ENCODE results near the gene TLR2.

Gene TLR2, protein sequence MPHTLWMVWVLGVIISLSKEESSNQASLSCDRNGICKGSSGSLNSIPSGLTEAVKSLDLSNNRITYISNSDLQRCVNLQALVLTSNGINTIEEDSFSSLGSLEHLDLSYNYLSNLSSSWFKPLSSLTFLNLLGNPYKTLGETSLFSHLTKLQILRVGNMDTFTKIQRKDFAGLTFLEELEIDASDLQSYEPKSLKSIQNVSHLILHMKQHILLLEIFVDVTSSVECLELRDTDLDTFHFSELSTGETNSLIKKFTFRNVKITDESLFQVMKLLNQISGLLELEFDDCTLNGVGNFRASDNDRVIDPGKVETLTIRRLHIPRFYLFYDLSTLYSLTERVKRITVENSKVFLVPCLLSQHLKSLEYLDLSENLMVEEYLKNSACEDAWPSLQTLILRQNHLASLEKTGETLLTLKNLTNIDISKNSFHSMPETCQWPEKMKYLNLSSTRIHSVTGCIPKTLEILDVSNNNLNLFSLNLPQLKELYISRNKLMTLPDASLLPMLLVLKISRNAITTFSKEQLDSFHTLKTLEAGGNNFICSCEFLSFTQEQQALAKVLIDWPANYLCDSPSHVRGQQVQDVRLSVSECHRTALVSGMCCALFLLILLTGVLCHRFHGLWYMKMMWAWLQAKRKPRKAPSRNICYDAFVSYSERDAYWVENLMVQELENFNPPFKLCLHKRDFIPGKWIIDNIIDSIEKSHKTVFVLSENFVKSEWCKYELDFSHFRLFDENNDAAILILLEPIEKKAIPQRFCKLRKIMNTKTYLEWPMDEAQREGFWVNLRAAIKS

DNA sequence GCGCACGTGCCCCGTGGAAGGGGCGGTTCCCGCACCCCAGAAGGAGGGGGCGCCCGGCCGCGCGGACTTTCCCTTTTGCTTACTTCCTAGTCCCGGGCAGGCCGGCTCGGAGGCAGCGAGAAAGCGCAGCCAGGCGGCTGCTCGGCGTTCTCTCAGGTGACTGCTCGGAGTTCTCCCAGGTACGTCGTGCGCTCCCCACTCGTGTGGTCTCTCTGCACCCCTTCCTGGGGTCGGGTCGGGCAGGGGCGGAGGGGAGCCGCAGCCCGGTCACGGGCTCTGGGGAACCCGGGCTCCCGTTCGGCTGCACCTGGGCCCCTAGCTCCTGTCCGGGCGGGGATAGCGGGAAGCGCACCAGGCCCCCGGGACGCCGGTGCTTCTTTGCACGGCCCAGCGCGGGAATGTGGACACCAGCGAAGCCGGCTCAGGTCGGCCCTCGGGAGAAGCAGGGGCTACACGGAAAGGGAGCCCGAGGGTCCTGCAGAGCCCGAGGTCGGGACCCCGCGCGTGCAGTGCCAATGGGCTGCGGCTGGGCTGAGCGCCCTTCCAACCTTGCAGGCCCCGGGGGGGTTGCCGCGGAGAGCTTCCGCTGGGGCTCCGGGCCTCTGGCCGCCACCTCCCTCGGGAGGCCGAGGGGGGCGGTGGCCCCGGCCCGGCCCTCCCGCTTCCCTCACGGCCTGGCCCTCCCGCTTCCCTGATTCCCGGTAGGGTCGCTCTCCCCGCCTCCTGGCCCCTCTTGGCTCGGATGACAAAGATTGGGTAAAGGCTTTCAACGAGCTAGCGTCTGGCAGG is at the start of gene TLR2:
TLR2 (plus strand) TSS at position 99 of the 789 bp plus-strand sequence. CDS start 18,628 bp downstream, outside the sequence.
- peak; percentile 78 for DNase-seq

DNA sequence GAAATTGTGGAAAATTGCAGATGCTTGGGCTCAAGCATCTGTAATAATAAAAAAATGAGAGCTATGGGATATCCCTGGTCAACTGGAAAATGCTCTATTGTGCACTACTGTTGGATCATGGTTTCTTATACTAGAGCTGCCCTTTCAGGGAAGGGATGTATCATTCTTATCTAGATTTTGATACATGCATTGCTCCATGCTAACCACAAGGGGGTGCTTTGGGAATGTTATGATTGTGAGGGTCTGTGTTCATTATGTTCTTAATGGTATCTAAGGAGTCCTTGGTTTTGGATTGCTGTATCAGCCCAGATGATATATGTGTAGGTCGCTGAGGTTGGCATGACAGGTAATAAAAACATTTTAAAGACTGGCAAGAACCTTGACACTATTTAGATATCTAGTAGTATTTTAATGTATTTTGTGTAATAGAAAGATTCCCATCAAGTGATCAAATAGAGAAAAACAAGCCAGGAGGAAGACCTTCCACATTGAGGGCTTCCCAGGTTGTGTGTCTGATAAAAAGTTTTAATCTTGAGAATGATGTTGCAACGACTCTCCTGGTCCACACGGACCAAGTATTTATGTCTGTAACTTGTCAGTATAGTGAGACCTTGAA is 49.2 kb upstream of the TLR2 start:
- DNase-seq: peak; percentile 63

DNA sequence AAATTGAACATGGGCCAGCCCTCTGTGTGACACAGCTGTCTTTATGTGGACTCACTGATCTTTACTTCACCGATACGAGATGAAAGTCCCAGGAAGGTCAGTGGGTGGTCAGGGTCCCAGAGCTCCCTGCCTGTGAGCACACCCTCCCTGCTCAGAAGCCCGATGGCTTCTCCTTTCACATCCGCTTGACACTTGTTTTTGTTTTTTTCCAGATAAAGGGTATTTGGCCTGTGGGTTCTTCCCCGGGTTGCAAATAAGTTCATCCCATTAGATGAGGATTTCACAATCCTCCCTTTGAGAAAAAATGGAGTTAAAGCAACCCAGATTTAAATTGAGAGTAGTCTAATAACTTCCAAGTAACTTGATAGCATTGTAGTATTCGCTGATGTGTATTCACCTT is 48.2 kb upstream of the TLR2 start:
- DNase-seq: no peak

DNA sequence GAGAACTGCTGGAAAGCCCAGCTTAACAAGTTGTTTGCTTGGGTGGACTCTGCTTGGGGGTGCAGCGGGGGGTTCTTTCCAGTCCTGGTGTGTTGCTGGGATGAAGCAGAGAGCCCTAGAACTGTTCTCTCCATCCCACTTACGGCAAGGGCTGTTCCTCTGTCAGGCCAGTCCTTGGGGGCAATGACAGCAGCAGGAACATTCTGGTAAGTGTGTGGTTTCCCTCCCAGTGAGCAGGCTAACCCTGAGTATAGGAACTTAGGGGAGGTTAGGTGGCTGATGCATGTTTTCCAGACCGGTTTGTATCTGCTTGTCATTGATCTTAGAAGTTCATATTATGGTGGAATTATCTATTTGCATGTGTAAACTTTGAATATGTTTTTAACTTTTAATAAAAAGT is 46.9 kb upstream of the TLR2 start:
- DNase-seq: no peak

DNA sequence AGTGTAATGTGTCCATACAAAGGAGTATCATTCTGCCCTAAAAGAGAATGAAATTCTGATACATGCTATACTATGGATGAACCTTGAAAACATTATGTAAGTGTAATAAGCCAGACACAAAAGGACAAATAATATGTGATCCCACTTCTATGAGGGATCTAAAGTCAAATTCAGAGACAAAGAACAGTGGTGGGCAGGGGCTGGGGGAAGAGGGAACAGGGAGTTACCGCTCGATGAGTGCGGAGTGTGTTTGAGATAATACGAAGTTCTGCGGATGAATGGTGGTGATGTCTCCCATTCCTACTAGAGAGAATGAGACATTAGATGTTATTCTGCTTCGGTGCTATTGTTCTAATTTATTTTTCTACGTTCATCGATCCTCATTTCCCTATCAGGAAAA is 46.1 kb upstream of the TLR2 start:
- no peak for DNase-seq

DNA sequence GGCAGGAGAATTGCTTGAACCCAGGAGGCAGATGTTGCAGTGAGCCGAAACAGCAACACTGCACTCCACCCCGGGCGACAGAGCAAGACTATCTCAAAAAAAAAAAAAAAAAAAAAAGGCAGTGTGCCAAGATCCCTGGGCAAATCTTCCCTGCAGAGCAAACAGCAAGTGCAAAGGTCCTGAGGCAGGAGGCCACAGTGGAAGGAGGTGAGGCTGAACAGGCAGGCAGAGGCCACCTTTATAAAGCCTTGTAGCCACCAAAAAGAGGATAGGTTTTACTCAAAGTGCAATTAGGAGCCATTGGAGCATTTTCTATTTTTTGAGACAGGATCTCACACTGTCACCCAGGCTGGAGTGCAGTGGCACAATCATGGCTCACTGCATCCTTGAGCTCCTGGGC is 45.1 kb upstream of the TLR2 start:
- DNase-seq: no peak

DNA sequence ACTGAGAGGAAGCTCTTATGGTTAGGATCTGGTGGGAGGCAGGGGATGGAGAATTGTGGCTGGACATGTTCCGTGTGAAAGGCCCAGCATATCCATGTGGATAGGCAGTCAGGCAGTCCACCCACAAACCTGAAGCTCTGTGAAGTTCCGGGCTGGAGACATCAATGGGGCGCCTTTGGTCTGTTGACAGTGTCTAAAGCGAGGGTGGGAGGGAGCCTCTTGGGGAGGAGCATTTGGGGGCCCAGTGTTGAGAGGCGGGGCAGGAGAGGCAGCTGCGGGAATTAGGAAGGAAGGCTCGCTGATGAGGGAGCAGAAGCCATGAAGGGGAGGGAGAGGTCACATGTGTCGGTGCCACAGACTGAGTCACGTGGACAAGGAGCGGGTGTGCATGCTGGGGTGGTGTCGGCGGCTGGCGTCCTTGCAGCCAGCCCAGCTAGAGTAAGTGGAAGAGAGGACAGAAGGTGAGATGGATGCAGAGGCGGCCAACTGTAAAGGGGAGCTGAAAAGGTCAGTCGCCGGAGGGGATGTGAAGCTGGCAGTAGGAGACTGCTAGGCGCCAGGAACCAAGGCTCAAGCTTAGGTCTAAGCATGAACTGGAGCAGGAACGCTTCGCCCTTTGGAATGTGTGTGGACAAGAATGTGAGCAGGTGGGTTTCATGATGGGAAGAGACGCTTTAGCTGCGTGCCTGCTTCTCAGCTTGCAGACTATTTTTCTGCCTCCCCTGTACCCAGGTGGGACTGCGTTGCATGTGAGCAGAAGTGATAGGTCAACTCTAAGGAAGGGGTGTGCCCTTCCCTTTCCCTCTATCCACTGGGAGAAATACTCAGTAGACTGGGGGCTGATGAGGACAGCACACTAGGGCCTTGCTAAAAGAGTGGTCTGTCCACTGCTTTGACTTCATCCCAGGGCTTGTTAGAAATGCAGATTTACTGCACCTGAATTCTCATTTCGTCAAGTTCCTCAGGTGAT is 44.0 kb upstream of the TLR2 start:
- no peak for DNase-seq

DNA sequence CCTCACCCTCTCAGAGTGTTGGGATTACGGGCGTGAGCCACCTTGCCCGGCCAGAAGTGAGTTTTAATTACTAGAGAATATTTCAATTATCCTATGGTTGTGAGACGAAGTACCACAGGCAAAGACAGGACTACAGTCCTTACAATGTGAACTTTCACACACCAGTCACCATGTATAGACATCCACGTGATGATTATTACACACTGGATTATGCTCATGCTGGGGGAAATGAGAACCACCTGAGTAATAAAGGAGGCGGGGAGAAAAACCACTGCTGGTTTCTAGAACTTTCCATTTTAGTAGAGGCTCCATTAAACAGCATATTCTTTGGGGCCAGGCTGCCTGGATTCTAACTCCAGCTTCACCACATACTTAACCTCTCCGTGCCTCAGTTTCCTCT is 42.5 kb upstream of the TLR2 start:
- no peak for DNase-seq

DNA sequence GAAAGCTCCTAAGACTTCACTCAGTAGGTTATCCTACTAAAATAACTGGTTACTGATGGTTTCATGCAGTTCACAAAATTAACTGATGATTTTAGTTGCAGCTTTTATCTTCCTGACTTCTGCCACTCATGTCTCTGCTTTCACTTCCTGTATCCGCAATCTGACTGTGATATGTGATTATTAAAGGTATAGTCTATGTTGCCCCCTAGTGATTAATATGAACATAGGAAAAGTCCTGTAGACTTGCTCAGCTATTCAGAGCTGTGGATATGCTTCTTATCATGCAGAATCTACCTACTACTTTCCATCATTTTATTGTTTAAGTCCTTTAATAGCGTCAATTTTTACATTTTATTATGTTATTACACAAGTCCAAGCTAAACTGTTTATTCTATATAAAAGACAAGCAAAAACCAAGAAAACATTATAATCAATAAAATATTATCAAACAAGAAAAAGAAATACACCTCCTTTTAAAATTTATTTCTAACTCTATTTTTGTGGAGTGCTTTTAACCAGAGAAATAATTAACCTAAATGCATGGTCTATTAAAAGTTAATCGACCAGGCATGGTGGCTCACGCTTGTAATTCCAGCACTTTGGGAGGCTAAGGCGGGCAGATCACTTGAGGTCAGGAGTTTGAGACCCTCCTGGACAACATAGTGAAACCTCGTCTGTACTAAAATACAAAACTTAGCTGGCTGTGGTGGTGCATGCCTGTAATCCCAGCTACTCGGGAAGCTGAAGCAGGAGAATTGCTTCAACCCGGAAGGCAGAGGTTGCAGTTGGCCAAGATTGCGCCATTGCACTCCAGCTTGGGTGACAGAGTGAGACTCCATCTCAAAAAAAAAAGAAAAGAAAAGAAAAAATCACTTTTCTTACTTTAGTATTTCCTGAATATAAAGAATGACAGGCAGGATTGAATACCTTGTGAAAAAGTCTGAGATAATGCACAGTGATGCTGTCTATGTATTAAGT is 40.4 kb upstream of the TLR2 start:
- DNase-seq: peak; percentile 89

DNA sequence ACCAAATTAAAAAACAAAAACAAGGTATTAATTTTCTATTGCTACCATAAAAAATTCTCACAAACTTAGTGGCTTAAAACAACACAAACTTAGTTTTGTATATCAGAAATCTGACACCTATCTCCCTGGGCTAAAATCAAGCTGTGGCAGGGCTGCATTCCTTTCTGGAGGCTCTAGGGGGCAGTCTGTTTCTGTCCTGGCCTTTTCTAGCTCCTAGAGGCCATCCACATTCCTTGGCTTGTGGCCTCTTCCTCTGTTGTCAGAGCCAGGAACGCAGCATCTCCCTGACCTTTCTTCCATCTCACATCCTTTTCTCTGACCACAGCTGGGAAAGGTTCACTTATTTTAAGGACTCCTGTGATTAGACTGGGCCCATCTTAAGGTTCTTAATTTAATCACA is 38.9 kb upstream of the TLR2 start:
- peak; percentile 35 for DNase-seq

DNA sequence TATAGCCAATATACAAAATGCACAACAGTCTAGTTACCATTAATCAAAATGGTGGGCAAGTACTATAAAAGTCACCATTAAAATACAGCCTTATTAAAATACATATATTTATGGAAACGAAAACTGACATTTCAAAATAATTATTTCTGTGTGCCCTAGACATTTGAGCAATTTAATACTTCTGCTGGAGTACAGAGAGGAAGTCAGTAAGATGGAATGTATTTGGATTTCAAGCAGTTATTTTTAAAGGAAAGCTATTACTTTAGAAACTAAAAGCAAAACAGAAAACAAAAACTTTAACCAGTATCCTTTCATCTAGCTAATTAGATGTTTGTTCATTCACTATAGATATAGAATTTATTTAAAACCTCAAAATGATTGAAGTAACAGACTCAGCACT is 37.8 kb upstream of the TLR2 start:
- DNase-seq: no peak

DNA sequence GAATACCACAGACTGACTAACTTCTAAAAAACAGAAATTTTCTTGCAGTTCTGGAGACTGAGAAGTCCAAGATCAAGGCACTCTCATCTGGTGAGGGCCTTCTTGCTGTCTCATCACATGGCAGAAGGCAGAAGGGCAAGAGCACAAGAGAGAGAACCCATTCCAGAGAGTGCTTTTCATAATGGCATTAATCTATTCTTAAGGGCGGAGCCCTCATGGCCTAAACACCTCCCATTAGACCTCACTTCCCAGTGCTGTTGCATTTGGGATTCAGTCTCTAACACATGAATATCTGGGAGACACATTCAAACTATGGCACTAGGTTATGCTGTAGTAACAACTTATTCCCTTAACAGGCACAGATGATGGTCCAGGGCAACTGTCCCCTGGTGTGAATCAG is 37.1 kb upstream of the TLR2 start:
- no peak for DNase-seq

DNA sequence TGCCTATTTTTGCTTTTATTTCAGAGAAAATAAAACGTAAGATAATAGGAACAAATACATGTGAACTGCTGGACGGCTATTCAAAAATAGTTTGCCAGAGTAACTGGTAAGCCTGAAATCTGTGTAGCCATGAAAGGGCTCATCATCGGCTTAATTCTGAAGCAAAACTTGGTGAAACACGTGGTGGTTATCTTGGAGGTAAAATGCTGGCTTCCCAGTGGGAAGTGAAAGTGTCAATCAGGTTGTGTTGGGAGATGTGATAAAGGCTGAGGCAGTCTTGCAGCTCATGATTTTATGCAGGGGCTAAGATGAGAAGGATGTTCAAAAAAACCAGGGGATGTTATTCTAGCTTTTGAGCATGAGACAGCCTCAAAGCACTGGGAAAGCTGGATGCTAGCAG is 36.1 kb upstream of the TLR2 start:
- DNase-seq: no peak

DNA sequence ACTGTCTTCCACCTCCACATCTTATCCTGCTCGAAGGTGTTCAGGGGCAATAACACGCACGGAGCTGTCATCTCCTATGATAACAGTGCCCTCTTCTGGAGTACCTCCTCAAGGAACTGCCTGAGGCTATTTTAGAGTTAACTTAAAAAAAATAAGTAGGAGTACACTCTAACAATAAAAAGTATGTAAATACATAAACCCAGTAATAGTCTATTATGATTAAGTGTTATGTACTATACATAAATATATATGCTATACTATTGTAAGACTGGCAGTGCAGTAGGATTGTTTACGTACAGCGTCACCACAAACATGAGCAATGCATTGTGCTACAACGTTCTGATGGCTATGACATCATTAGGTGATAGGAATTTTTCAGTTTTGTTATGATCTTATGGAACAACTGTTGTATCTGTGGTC is 34.5 kb upstream of the TLR2 start:
- peak; percentile 55 for DNase-seq

DNA sequence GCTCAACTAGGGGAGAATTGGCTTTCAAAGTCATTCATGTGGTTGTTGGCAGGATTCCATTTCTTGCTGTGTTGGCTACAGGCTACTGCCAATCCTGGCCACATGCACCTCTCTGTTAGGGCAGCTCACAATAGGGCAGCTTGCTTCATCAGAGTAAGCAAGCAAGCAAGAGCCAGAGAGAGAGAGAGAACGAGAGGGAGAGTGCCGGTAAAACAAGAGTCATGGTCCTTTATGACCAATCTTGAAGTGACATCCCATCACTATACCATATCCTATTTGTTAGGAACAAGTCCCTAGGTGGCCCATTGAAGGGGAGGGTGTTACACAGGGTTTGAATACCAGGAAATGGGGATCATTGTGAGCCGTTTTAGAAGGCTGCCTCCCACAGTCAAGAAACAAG is 33.0 kb upstream of the TLR2 start:
- DNase-seq: peak; percentile 17

DNA sequence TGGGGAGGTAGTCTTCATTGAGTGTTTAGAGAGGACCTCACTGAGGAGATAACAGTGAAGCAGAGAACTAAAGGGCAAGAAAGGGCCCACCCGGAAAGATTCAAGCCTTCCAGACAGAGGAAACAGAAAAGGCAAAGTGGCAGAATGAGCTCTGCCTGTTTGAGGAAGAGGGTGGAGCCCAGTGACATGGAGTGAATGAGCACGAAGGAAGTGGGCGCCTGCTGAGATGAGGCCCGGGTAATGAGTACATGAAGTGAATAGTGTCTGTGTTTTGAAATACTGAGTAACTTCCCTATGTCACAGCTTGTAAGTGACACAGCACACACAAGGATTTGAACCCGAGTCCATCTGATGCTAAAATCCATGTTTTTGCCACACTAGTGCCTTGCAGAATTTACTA is 32.5 kb upstream of the TLR2 start:
- DNase-seq: peak; percentile 81

DNA sequence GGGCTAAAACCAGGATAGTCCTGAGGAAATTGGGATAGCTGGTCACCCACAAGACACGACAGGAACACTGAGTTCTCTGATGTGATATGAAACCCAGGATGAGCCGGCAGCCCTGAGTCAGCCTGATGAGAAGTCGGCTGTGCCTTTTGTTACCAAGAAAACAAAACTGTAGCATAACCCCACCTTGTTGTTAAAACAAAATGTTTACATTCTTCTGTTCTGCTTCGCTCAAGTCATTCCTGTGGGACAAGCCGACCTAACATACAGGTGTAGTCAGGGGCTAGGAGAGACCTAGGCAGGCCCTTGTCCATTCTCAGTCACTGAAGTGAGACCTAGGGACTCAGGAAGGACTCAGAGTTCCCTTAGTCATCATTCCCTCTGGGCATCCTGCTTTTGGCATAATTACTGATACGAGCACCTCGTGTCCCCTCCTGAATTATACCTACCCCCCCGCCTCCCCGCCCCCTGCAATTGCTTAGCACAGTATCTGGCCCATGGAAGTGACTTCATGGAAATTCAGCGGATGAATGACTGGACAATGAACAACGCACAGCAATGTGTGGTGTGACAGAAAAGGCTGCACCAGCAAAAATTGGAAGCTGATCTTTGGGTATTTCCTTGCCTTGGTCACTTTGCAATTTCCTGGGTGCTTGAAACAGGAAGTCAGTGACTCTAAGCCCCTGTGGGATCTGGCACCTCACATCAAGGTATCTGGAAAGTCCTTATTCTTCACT is 31.9 kb upstream of the TLR2 start:
- DNase-seq: no peak

DNA sequence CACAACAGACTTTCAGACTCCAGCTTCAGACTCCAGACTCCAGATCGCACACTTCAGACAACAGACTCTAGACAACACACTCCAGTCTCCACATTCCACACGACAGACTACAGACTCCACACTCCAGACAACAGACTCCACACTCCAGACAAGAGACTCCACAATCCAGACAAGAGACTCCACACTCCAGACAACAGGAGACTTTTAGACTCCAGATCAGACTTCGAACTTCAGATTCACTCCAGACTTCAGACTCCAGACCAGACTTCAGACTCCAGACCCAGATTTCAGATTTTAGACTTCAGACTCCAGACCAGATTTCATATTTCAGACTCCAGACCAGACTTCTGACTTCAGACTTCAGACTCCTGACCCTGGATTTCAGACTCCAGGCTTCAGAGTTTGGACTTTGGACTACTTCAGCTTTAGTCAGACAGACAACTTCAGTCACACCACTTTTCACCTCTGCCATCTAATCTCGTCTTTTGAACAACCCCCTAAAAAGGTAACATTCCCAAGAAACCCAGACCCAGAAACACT is 29.0 kb upstream of the TLR2 start:
- DNase-seq: no peak

DNA sequence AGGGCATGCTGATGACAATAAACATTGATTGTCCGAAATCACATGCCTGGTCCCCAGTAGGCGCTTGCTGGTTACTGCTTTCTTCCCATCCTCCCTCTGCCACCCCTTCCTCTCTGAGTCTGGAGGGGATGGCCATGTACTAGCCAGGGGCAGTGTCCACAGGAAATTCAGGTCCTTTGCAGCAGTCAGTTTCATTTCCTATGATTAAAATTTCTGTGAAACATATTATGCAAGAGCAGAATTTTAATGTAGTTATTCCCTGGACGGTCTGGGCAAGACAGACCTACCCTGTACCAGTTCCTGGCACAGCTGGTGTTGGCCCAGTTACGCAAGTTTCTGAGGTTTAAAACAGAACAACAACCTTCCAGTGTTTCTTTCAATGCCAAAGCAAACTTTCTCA is 28.2 kb upstream of the TLR2 start:
- DNase-seq: peak; percentile 53
